NT2/D1 (cell line): ENCODE results near the gene ARSG.

Experiments
- SUZ12 ChIP-seq: IDR thresholded peaks from 2 replicates; pipeline ENCODE4 v1.6.1; 2011; ENCODE audit not compliant: insufficient read length, insufficient read depth; ENCODE audit errors: extremely low read depth
- YY1 ChIP-seq: IDR thresholded peaks from 2 replicates; pipeline ENCODE4 v1.6.1; 2011; ENCODE audit not compliant: insufficient read length, insufficient read depth
- ZNF274 ChIP-seq: IDR thresholded peaks from 2 replicates; pipeline ENCODE4 v1.6.1; 2011; ENCODE audit warnings: mild to moderate bottlenecking, low read depth, low read length

DNA sequence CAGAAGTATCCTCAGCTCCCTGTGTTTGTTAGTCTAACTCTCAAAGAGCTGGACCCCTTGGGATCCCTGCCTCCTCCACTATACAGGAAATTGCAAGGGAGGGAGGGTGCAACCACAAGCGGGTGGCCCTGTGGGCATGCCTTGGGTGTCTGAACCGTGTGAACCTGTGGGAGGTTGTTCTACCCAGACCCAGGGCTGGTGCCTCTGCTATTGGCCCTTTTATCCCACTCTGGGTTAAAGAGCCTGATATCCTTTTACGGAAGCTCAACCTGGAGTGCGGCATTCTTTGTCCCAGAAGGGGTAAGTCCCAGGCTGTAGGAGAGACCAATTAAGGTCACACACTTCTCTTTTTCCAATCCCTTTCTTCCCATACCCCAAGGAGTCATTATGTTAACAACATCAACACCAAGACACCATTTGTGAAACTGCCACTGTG, 53.4 kb downstream of the ARSG start:
- no peak for TF ChIP-seq SUZ12
- TF ChIP-seq YY1: no peak
- no peak for TF ChIP-seq ZNF274
